GM11168 (cell line): ENCODE measurements around the gene DAPK1.

Experiments used
- in situ Hi-C: fragments of 300-500 bp; cut with MboI; formaldehyde crosslinking; loops from one replicate; pipeline ENCODE4 v1.12.0; 2022; ENCODE audit warnings: low sequenced_read_pairs; ENCODE audit not compliant: unreplicated experiment

Gene DAPK1

DNA sequence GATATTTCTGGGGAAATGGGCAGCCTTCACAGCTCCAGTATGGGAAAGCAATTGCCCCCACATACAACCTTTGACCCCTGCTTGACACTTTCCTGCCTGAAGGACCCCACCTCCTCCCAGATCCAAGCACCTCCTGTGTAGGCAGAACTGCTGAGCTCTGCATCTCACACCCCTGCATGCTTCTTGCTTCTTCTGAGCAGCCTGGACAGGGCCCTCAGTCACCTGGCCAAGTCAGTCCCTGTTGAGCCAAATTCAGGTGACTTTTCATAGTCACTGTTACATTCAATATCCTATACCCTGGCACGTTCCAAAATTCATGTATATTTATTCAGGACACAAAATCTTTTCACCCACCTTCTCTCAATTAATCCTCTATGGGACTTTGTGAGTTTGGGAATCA is 197.9 kb downstream of the DAPK1 start:
- in situ Hi-C loops = no loop called here

GRCh38 chr9:87696641-87697040 is 199.0 kb downstream of the DAPK1 start:
- in situ Hi-C loops = no loop called here

DNA sequence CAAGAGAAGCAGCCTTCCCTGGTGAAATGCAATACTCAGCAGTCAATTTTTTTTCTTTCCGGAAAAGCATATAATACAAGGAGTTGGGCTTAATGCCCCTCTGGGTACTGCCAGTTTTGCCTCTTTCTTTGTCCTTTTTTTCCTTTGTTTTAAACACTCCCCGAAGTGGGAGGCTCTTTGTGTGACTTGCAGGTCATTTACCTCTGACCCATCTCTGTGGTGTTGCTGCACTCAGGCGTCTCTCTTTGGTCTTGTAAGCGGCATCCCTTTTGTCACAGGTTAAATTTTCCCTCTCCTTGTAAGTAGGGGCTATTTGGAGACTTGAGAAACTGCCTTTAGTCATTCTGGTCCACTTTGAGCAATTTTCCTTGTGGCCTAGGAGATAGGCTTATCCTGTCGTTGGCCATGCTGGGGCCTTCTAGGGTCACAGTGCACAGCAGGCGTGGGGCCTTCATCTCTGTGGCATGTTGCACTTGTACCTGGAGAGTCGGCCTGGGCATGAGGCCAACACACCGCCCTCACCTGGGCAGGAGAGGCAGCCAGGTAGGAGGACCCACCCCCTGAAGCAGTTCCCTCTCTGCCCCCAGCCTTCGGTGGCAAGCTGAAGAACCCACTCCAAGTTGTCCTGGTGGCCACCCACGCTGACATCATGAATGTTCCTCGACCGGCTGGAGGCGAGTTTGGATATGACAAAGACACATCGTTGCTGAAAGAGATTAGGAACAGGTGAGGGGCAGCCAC is 200.6 kb downstream of the DAPK1 start:
- in situ Hi-C loops = no loop called here

- in situ Hi-C loops = no loop called here
These were observed 202.2 kb downstream of the DAPK1 start for GRCh38 chr9:87699835-87700234.

DNA sequence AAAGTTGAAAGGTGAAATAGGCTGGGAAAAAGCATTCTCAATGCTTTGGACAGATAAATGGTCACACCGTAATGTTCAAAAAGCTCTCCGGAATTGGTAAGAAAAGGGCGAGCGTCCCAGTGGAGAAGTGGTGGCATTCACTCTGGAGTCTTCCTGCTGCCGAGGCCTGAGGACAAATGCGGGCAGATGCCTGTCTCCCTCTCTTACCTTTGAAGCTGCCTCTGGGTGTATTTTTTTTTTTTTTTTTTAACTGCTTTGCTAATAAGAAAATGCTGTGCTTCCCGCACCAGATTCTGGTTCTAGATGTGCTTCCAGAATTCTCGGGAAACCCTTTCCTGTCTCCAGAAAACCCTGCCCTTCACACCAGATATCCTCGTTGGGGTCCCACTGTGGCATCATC is 203.8 kb downstream of the DAPK1 start:
- in situ Hi-C loops = no loop called here

DNA sequence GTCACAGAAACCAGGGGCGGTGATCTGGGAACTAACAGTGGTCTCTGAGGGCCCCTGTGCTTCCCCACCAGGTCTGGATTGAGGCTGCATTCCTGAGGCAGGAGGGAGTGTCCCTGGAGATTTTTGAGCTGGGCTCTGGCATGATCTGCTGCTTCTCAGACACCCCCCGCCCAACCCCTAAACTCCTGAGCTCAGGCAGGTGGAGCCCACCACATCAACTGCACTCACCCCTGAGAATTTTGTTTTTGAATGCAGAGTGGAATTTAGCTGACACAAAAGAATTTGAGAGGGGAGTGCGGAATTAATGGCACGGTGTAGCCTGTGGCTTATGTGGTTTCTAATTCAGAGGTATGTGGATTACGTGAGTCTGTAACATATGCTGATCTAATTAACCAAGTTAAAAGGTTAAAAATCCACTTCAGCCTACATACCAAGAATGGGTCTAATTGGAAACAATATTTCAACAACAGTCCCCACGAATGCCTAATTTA is 204.3 kb downstream of the DAPK1 start:
- in situ Hi-C loops = no loop called here

GRCh38 chr9:87702921-87703320 is 205.3 kb downstream of the DAPK1 start:
- in situ Hi-C loops = no loop called here

GRCh38 chr9:87703636-87704276 is 206.1 kb downstream of the DAPK1 start:
- in situ Hi-C loops = no loop called here

- in situ Hi-C loops = no loop called here
These were observed 206.7 kb downstream of the DAPK1 start for GRCh38 chr9:87704342-87704741.

DNA sequence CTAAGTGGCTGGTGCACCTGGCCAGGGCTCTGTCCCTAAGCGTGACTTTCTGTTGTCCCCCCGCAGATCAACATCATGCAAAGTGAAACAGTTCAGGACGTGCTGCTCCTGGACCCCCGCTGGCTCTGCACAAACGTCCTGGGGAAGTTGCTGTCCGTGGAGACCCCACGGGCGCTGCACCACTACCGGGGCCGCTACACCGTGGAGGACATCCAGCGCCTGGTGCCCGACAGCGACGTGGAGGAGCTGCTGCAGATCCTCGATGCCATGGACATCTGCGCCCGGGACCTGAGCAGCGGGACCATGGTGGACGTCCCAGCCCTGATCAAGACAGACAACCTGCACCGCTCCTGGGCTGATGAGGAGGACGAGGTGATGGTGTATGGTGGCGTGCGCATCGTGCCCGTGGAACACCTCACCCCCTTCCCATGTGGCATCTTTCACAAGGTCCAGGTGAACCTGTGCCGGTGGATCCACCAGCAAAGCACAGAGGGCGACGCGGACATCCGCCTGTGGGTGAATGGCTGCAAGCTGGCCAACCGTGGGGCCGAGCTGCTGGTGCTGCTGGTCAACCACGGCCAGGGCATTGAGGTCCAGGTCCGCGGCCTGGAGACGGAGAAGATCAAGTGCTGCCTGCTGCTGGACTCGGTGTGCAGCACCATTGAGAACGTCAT is 208.5 kb downstream of the DAPK1 start:
- in situ Hi-C loops = no loop called here

GRCh38 chr9:87707805-87708506 is 210.3 kb downstream of the DAPK1 start:
- in situ Hi-C loops = no loop called here

DNA sequence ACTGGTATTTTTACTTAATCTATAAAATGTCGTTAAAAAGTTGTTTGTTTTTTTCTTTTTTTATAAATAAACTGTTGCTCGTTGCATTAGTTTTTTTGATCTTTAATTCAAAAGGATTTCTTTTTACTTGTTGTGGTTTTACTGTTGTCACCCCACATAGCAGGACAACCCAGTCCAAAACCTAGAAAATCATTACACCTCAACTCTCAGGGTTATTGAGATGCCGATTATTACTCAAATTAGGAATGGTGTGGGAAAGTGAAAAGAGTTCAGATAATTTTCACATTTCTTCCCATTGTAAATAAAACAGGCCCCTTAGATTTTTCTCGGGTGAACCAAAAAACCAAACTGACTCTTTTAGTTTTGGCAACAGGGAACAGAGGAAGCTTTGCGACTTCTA is 210.9 kb downstream of the DAPK1 start:
- in situ Hi-C loops = no loop called here

DNA sequence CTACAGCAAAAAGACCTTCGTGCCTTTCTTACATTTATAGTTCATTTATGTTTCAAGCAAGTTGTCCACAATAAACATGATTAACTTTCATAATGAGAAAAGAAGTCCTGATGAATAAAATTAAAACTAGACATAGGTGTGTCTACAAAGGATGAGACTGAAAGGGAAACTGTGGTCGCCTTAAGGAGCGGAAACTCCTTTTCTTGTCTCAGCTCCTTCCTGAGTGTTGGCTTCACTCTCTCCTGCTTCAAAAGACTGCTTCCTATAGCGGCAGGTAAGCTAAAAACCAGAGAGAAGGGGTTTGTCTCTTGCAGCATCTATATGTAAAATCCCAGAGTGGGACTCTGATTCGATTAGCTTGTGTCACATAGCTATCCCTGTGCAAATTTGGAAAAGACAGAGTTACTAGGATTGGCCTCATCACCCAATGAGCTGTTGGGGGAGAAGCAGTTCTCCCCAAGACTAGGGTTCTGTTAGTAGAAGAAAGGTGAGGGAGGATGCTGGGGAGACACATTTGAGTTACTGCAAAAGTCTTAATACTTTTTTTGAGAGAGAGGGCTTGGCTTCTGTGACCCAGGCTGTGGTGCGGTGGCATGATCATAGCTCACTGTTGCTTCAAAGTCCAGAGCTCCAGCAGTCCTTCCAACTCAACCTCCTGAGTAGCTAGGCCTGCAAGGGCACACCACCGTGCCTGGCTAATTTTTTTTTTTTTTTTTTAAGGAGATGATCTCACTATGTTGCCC is 211.5 kb downstream of the DAPK1 start:
- in situ Hi-C loops = no loop called here

DNA sequence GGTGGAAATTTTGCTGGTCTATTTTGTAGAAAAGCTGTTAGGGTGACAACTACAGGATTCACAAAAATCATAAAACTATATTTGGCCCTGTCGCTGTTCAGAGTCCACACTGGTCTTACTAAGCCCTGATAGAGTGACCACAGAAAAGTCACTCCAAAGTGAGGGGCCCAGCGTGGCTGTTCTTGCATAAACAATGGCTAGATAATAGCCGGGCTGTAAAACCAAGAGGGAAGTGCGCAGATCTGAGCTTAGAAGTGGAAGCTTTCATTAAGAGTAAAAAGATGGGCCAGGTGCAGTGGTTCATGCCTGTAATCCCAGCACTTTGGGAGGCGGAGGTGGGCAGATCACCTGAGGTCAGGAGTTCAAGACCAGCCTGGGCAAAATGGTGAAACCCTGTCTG is 212.8 kb downstream of the DAPK1 start:
- in situ Hi-C loops = no loop called here

GRCh38 chr9:87711857-87712800 is 214.5 kb downstream of the DAPK1 start:
- in situ Hi-C loops = no loop called here

- in situ Hi-C loops = no loop called here
These were observed 215.2 kb downstream of the DAPK1 start for GRCh38 chr9:87712801-87713277.

GRCh38 chr9:87713278-87713987 is 215.8 kb downstream of the DAPK1 start:
- in situ Hi-C loops = no loop called here

- in situ Hi-C loops = no loop called here
These were observed 216.3 kb downstream of the DAPK1 start for GRCh38 chr9:87713988-87714330.
